K562 (cell line): ENCODE results near the gene SHB. TPM values are rescaled to one million over a fixed set of nuclear protein-coding genes. Genes with fewer than 3 reads are reported as not detected.

Experiments used
- ATAC-seq: fragments of 200-7000 bp; cut with Tn5 transposase; 3 replicates; pipeline ENCODE4 v1.9.1; 2020; ENCODE audit warnings: moderate library complexity
- BruUV-seq: library from RNA; stranded (reverse); fragments of 400-500 nt; replicated peaks from 2 replicates; lab custom pipeline; 2021; lab: Mats Ljungman, UMichigan
- CTCF ChIA-PET: fragments of 300-600 bp; formaldehyde crosslinking; extraction: SDS; loops from one replicate; lab custom pipeline; 2021; ENCODE audit warnings: low intra/inter-chr PET ratio; lab: Yijun Ruan, JAX
- POLR2A ChIA-PET: fragments of 300-600, 350-650 bp; sonication (Branson Sonifier 250); formaldehyde crosslinking; extraction: SDS; loops from one replicate; lab custom pipeline; 2021; ENCODE audit warnings: antibody characterized with exemption, inconsistent platforms; lab: Yijun Ruan, JAX
- DNase-seq, 4 experiments: peaks; one replicate each; pipeline versions ENCODE4 v3.0.0 to v3.0.0-alpha.2; 2011 to 2018; ENCODE audit warnings: low spot score in 3 of 4, mixed read lengths in 3 of 4; ENCODE audit errors: extremely low read depth in 1 of 4
- FAIRE-seq: peaks from 2 replicates; lab custom pipeline; 2011; peaks lifted over from hg19 to GRCh38; lab: Jason Lieb, UNC
- H2AFZ ChIP-seq: 2 replicates; pipeline ENCODE4 v1.6.0; 2011; ENCODE audit warnings: low read depth, low read length, control low read depth, inconsistent platforms
- H3K27ac ChIP-seq: fragments of 200-600 bp; 3 replicates; pipeline ENCODE4 v1.8.0; 2011; ENCODE audit warnings: low read depth, mild to moderate bottlenecking, control low read depth, inconsistent platforms, low read length, moderate library complexity, mixed read lengths; ENCODE audit errors: extremely low read depth
- H3K27me3 ChIP-seq, 2 experiments: fragments of 300-600 bp in 1 of 2; 2 replicates in 1 of 2; 3 replicates in 1 of 2; pipeline versions ENCODE4 v1.6.0 to v1.8.0; 2011; ENCODE audit warnings: inconsistent platforms in 2 of 2, low read length in 2 of 2, mild to moderate bottlenecking in 1 of 2, mixed read lengths in 1 of 2, moderate library complexity in 1 of 2; ENCODE audit not compliant: control insufficient read depth in 2 of 2, insufficient read depth in 2 of 2
- H3K36me3 ChIP-seq: fragments of 300-600 bp; 3 replicates; pipeline ENCODE4 v1.8.0; 2011; ENCODE audit warnings: mild to moderate bottlenecking, low read length, inconsistent platforms; ENCODE audit not compliant: control insufficient read depth, insufficient read depth
- H3K4me1 ChIP-seq, 2 experiments: fragments of 200-600 bp in 1 of 2; replicated peaks in 1 of 2; 2 replicates in 1 of 2; 3 replicates in 1 of 2; pipeline versions ENCODE4 v1.5.1 to v1.8.0; 2011; ENCODE audit warnings: inconsistent platforms in 2 of 2, low read length in 2 of 2, mild to moderate bottlenecking in 1 of 2, mixed read lengths in 1 of 2, moderate library complexity in 1 of 2; ENCODE audit not compliant: control insufficient read depth in 2 of 2, insufficient read depth in 2 of 2
- H3K4me2 ChIP-seq: 2 replicates; pipeline ENCODE4 v1.6.1; 2011; ENCODE audit warnings: low read length, control low read depth, inconsistent platforms, mixed read lengths; ENCODE audit not compliant: insufficient read depth
- H3K4me3 ChIP-seq: fragments of 200-600 bp; sonication (generic), shearing (Covaris generic); 2 replicates; pipeline ENCODE4 v1.5.1; 2016; ENCODE audit warnings: control low read depth, inconsistent platforms
- H3K79me2 ChIP-seq: fragments of 200-600 bp; 3 replicates; pipeline ENCODE4 v1.8.0; 2011; ENCODE audit warnings: low read length, inconsistent platforms; ENCODE audit not compliant: control insufficient read depth, insufficient read depth
- H3K9ac ChIP-seq, 2 experiments: 2 replicates each; pipeline versions ENCODE4 v1.6.0 to v1.6.1; 2011; ENCODE audit warnings: low read depth in 2 of 2, low read length in 2 of 2, control low read depth in 1 of 2, inconsistent platforms in 1 of 2, mild to moderate bottlenecking in 1 of 2, mixed read lengths in 1 of 2; ENCODE audit not compliant: insufficient read depth in 1 of 2
- H3K9me1 ChIP-seq: one replicate; pipeline ENCODE4 v1.6.0; 2011; ENCODE audit warnings: inconsistent platforms, mild to moderate bottlenecking, low read length, moderate library complexity; ENCODE audit not compliant: control insufficient read depth, insufficient read depth
- H3K9me3 ChIP-seq: replicated peaks from 2 replicates; pipeline ENCODE4 v1.5.1; 2011; ENCODE audit warnings: low read depth, low read length, inconsistent platforms; ENCODE audit not compliant: control insufficient read depth, insufficient read depth
- H4K20me1 ChIP-seq: replicated peaks from 2 replicates; pipeline ENCODE4 v1.6.1; 2011; ENCODE audit warnings: low read length, inconsistent platforms, mixed read lengths; ENCODE audit not compliant: control insufficient read depth, insufficient read depth
- AFF4 ChIP-seq: sonication (generic); formaldehyde crosslinking; IDR thresholded peaks from 2 replicates; pipeline ENCODE4 v1.8.0; 2023; ENCODE audit warnings: mild to moderate bottlenecking, missing genetic modification reagents
- ATF2 ChIP-seq: sonication (generic); formaldehyde crosslinking; IDR thresholded peaks from 2 replicates; pipeline ENCODE4 v1.8.1; 2022; ENCODE audit warnings: missing genetic modification reagents
- CGGBP1 ChIP-seq: fragments of 250-450 bp; sonication (Bioruptor Pico); IDR thresholded peaks from 2 replicates; pipeline ENCODE4 v1.9.0; 2021; ENCODE audit warnings: mild to moderate bottlenecking
- CHD2 ChIP-seq: IDR thresholded peaks from 2 replicates; pipeline ENCODE4 v1.6.1; 2011; ENCODE audit warnings: low read depth, low read length
- EP300 ChIP-seq: IDR thresholded peaks from 2 replicates; pipeline ENCODE4 v1.6.1; 2012; ENCODE audit warnings: low read length, improper control_type of control experiment
- HDGF ChIP-seq: fragments of 450-650 bp; IDR thresholded peaks from 2 replicates; pipeline ENCODE4 v1.6.1; 2016
- KLF1 ChIP-seq: fragments of 450-650 bp; IDR thresholded peaks from 2 replicates; pipeline ENCODE4 v1.6.1; 2016; ENCODE audit warnings: missing genetic modification characterization, missing compliant biosample characterization
- NCOA4 ChIP-seq: fragments of 450-650 bp; IDR thresholded peaks from 2 replicates; pipeline ENCODE4 v1.6.1; 2018; ENCODE audit warnings: mild to moderate bottlenecking; ENCODE audit not compliant: partially characterized antibody
- PHTF2 ChIP-seq: fragments of 250-450 bp; sonication (Bioruptor Pico); IDR thresholded peaks from 2 replicates; pipeline ENCODE4 v1.5.0; 2021; ENCODE audit warnings: mild to moderate bottlenecking
- RAD51 ChIP-seq: fragments of 450-650 bp; IDR thresholded peaks from 2 replicates; pipeline ENCODE4 v1.7.1; 2016; ENCODE audit warnings: low read depth, mild to moderate bottlenecking, borderline replicate concordance
- RBM39 ChIP-seq: fragments of 200-400 bp; formaldehyde crosslinking; optimal IDR thresholded peaks from 2 replicates; pipeline ENCODE3; 2018; ENCODE audit warnings: low read depth, low read length
- TFAP4 ChIP-seq: sonication (generic); formaldehyde crosslinking; IDR thresholded peaks from 2 replicates; pipeline ENCODE4 v1.8.0; 2022; ENCODE audit warnings: missing genetic modification reagents, mild to moderate bottlenecking, moderate library complexity, borderline replicate concordance
- ZBTB9 ChIP-seq: fragments of 450-650 bp; formaldehyde crosslinking; IDR thresholded peaks from 2 replicates; pipeline ENCODE4 v1.4.0; 2020; ENCODE audit warnings: mild to moderate bottlenecking, moderate library complexity
- ZC3H8 ChIP-seq: fragments of 450-650 bp; IDR thresholded peaks from 2 replicates; pipeline ENCODE4 v1.6.1; 2017
- ZFP1 ChIP-seq: fragments of 450-650 bp; formaldehyde crosslinking; IDR thresholded peaks from 2 replicates; pipeline ENCODE4 v1.4.0; 2020; ENCODE audit warnings: mild to moderate bottlenecking, mixed read lengths
- ZNF197 ChIP-seq: fragments of 200-800 bp; sonication (Bioruptor generic); IDR thresholded peaks from 2 replicates; pipeline ENCODE4 v1.6.1; 2016; ENCODE audit warnings: low read depth, missing genetic modification characterization, missing compliant biosample characterization
- ZNF316 ChIP-seq: fragments of 450-650 bp; IDR thresholded peaks from 2 replicates; pipeline ENCODE4 v1.6.1; 2016
- ZNF436 ChIP-seq: fragments of 250-450, 450-650 bp; sonication (Bioruptor Pico); formaldehyde crosslinking; IDR thresholded peaks from 2 replicates; pipeline ENCODE4 v1.7.0; 2020; ENCODE audit warnings: mild to moderate bottlenecking
- WGBS: fragments of 100-300 bp; shearing (Covaris generic); methylation state at CpG from one replicate; pipeline ENCODE4 v1.1.6; 2016; ENCODE audit warnings: low coverage, mixed read lengths; ENCODE audit not compliant: insufficient coverage; ENCODE audit errors: missing lambda C conversion rate; 5-methylcytosine and 5-hydroxymethylcytosine counted together
- in situ Hi-C: fragments of 300-500 bp; cut with MboI; formaldehyde crosslinking; loops from 4 replicates; pipeline ENCODE4 v1.15.0; 2018; ENCODE audit warnings: inconsistent platforms, mixed read lengths
- intact Hi-C: fragments of 100-400 bp; cut with micrococcal nuclease; formaldehyde crosslinking; loops from 2 replicates; pipeline ENCODE4 v1.14.2; 2022
- polyA plus RNA-seq, 8 experiments: library from polyadenylated mRNA; depleted of rRNA in 4 of 8; stranded (reverse) in 5 of 8; unstranded in 3 of 8; fragments of >200 nt; fragmentation: Nextera tagmentation in 2 of 8; fragmentation: Illumina TruSeq in 1 of 8; extraction: Ambion mirVana in 2 of 8; extraction: Trizol in 1 of 8; gene quantifications; 2 replicates each; pipeline versions ENCODE4 v1.2.1 to v1.2.3, GENCODE V29; 2011 to 2014; ENCODE audit warnings: inconsistent platforms in 1 of 8, missing spikeins in 1 of 8
- total RNA-seq, 7 experiments: library from RNA; depleted of rRNA in 6 of 7; stranded (reverse); fragments of >200 nt in 6 of 7; fragmentation: Illumina TruSeq in 2 of 7; extraction: Trizol in 2 of 7; gene quantifications; 2 replicates each; pipeline versions ENCODE4 v1.2.1 to v1.2.3, GENCODE V29; 2011 to 2021; ENCODE audit warnings: low replicate concordance in 1 of 7

SHB gene
- total and polyA plus RNA-seq, 9 of the 15 experiments (the other 6 are each of a cell fraction or from before 2014, with no cell fraction given): 0.78 to 16.0 (median 5.3) TPM

- H3K4me3 ChIP-seq: no peak overlapping the region
- intact Hi-C loops (no loop called here), in situ Hi-C loops (no loop called here)
- ChIA-PET CTCF (no interaction called here), POLR2A (interaction anchor here (0.9 to 1.0 kb wide), 2 partner anchors 10 to 11 kb away, joined by 3 read pairs; no protein-coding TSS in a partner anchor)
- ATAC-seq (no peak), DNase-seq (no peak), FAIRE-seq (peak; percentile 49)
- peaks cover 18% of the 10 kb centered on the region for H4K20me1 ChIP-seq
- H3K79me2 ChIP-seq: peaks cover 5% of the 10 kb centered on the region; the same call in 1 of the 3 replicates
- H3K9ac ChIP-seq: no peak overlapping the region
- no TSS peak for BruUV-seq
- H3K27ac ChIP-seq: no peak overlapping the region
- WGBS: 82% methylated on average over 3 of the region's 3 CpGs
- no peak overlapping the region for H3K4me2 ChIP-seq
- H3K9me3 ChIP-seq: no peaks in the 10 kb centered on the region
- peaks cover 7 to 17% of the 10 kb centered on the region in 2 experiments; a peak in 3 of 5 replicates for H3K4me1 ChIP-seq
- H3K36me3 ChIP-seq: peaks cover 9% of the 10 kb centered on the region; the same call in 1 of the 3 replicates
- H3K9me1 ChIP-seq: no peaks in the 10 kb centered on the region
- H3K27me3 ChIP-seq: no peaks in the 10 kb centered on the region
- no peak overlapping the region for H2AFZ ChIP-seq
- TF ChIP-seq AFF4 (CRISPR knock-in tag): no peak
- TF ChIP-seq TFAP4 (CRISPR knock-in tag): no peak
- TF ChIP-seq NCOA4: no peak
- no peak for TF ChIP-seq ZC3H8
- TF ChIP-seq EP300: no peak
- no peak for TF ChIP-seq RAD51
- TF ChIP-seq CHD2: no peak
- no peak for TF ChIP-seq ZNF197 (CRISPR knock-in tag)
- no peak for TF ChIP-seq CGGBP1 (CRISPR knock-in tag)
- no peak for TF ChIP-seq PHTF2 (CRISPR knock-in tag)
- no peak for TF ChIP-seq ZNF316
- TF ChIP-seq ZFP1 (CRISPR knock-in tag): no peak
- no peak for TF ChIP-seq HDGF
- no peak for TF ChIP-seq KLF1 (tag)
- no peak for TF ChIP-seq ZNF436 (CRISPR knock-in tag)
- no peak for TF ChIP-seq ZBTB9 (CRISPR knock-in tag)
- no peak for TF ChIP-seq RBM39
- TF ChIP-seq ATF2 (CRISPR knock-in tag): no peak
Measured at GRCh38 chr9:38019731-38020130, 49.3 kb downstream of the SHB start.
